Fibroblast of lung (primary cell): ENCODE data around the gene HSPB9. TPM values are rescaled to one million over a fixed set of nuclear protein-coding genes. Genes with fewer than 3 reads are reported as not detected.

Source experiments
- DNase-seq, 2 donors: peaks; one replicate each; pipeline versions ENCODE4 v3.0.0 to v3.0.0-alpha.2; 2010; ENCODE audit warnings: low read depth in 2 of 2
- H2AFZ ChIP-seq: 2 replicates; pipeline ENCODE4 v1.5.1; 2012; ENCODE audit warnings: low read length, control low read depth, inconsistent platforms
- H3K27ac ChIP-seq: 2 replicates; pipeline ENCODE4 v1.5.1; 2011; ENCODE audit warnings: low read length, control low read depth; ENCODE audit not compliant: insufficient read depth
- H3K27me3 ChIP-seq: 2 replicates; pipeline ENCODE4 v1.5.1; 2011; ENCODE audit warnings: mild to moderate bottlenecking, low read length; ENCODE audit not compliant: control insufficient read depth, insufficient read depth
- H3K36me3 ChIP-seq: 2 replicates; pipeline ENCODE4 v1.5.1; 2011; ENCODE audit warnings: low read length; ENCODE audit not compliant: control insufficient read depth, insufficient read depth
- H3K4me1 ChIP-seq: 2 replicates; pipeline ENCODE4 v1.5.1; 2011; ENCODE audit warnings: low read length; ENCODE audit not compliant: control insufficient read depth, insufficient read depth; ENCODE audit errors: extremely low read depth
- H3K4me2 ChIP-seq: 2 replicates; pipeline ENCODE4 v1.5.1; 2011; ENCODE audit warnings: low read length, control low read depth; ENCODE audit not compliant: insufficient read depth; ENCODE audit errors: extremely low read depth
- H3K4me3 ChIP-seq, 4 experiments: fragments of 200-600 bp in 1 of 4; sonication (generic) in 1 of 4; replicated peaks in 1 of 4; 2 replicates each; pipeline ENCODE4 v1.5.1; 2011 to 2016; ENCODE audit warnings: low read length in 4 of 4, low read depth in 3 of 4, mild to moderate bottlenecking in 3 of 4, control low read depth in 2 of 4, inconsistent platforms in 1 of 4, mixed read lengths in 1 of 4; ENCODE audit not compliant: insufficient read depth in 1 of 4; ENCODE audit errors: control extremely low read depth in 1 of 4
- H3K79me2 ChIP-seq: 2 replicates; pipeline ENCODE4 v1.5.1; 2012; ENCODE audit warnings: mild to moderate bottlenecking, low read length, inconsistent platforms; ENCODE audit not compliant: control insufficient read depth, insufficient read depth
- H3K9ac ChIP-seq: 2 replicates; pipeline ENCODE4 v1.5.1; 2011; ENCODE audit warnings: mild to moderate bottlenecking, low read length, control low read depth; ENCODE audit not compliant: insufficient read depth
- H3K9me3 ChIP-seq: 2 replicates; pipeline ENCODE4 v1.5.1; 2012; ENCODE audit warnings: low read depth, low read length; ENCODE audit not compliant: control insufficient read depth, insufficient read depth
- H4K20me1 ChIP-seq: 2 replicates; pipeline ENCODE4 v1.5.1; 2011; ENCODE audit warnings: low read length; ENCODE audit not compliant: control insufficient read depth, insufficient read depth; ENCODE audit errors: extremely low read depth
- CTCF ChIP-seq, 2 donors: IDR thresholded peaks in 1 of 2; conservative IDR thresholded peaks in 1 of 2; 1 replicate in 1 of 2; 2 replicates in 1 of 2; pipeline ENCODE4 v1.5.1; 2011 to 2012; ENCODE audit warnings: low read length in 2 of 2, control low read depth in 1 of 2, inconsistent platforms in 1 of 2, low read depth in 1 of 2, mild to moderate bottlenecking in 1 of 2
- EZH2 ChIP-seq: IDR thresholded peaks from 2 replicates; pipeline ENCODE4 v1.5.1; 2012; ENCODE audit warnings: low read length, control low read depth, mild to moderate bottlenecking; ENCODE audit errors: missing control alignments
- polyA plus RNA-seq, 2 donors: library from polyadenylated mRNA; depleted of rRNA in 1 of 2; stranded (reverse) in 1 of 2; unstranded in 1 of 2; fragments of >200 nt; gene quantifications; 2 replicates each; pipeline ENCODE4 v1.2.1, GENCODE V29; 2011 to 2012; ENCODE audit warnings: missing spikeins in 1 of 2
- total RNA-seq: library from RNA; depleted of rRNA; stranded (reverse); fragments of >200 nt; gene quantifications from 2 replicates; pipeline ENCODE4 v1.2.1, GENCODE V29; 2014

Gene HSPB9
- total and polyA plus RNA-seq, 2 donors (not counting 1 experiment from before 2014, with no cell fraction given), result not detected

- no peak overlapping the region for H2AFZ ChIP-seq
- H3K36me3 ChIP-seq, result no peaks in the 10 kb centered on the region
- no peak overlapping the region for H3K4me3 ChIP-seq
- no peaks in the 10 kb centered on the region for H3K4me1 ChIP-seq
- H3K9ac ChIP-seq, result no peak overlapping the region
- no peak overlapping the region for H3K4me2 ChIP-seq
- H4K20me1 ChIP-seq, result no peaks in the 10 kb centered on the region
- no peaks in the 10 kb centered on the region for H3K9me3 ChIP-seq
- H3K27ac ChIP-seq, result no peak overlapping the region
- peaks cover 10% of the 10 kb centered on the region for H3K27me3 ChIP-seq
- no peak for TF ChIP-seq CTCF (conservative IDR thresholded peaks at IDR 0.05 in 1 of 2, IDR thresholded peaks at IDR 0.05 in 1 of 2; ENCODE audit: low read depth in 1 of 2, low read length in 2 of 2)
- TF ChIP-seq EZH2, result no peak
- H3K79me2 ChIP-seq, result no peaks in the 10 kb centered on the region
- DNase-seq, result no peak
These were observed 45.2 kb downstream of the HSPB9 start for GRCh38 chr17:42167807-42168206.

- Histone ChIP-seq H2AFZ (no peak overlapping the region), H3K27me3 (peaks cover 11% of the 10 kb centered on the region), H3K4me2 (no peak overlapping the region), H3K9me3 (no peaks in the 10 kb centered on the region), H3K36me3 (no peaks in the 10 kb centered on the region), H4K20me1 (no peaks in the 10 kb centered on the region), H3K9ac (no peak overlapping the region), H3K79me2 (no peaks in the 10 kb centered on the region), H3K4me3 (no peak overlapping the region), H3K27ac (no peak overlapping the region), H3K4me1 (no peaks in the 10 kb centered on the region)
- no peak for DNase-seq
- no peak for TF ChIP-seq EZH2
- no peak for TF ChIP-seq CTCF (conservative IDR thresholded peaks at IDR 0.05 in 1 of 2, IDR thresholded peaks at IDR 0.05 in 1 of 2; ENCODE audit: low read depth in 1 of 2, low read length in 2 of 2)
These were observed 46.7 kb downstream of the HSPB9 start for GRCh38 chr17:42169351-42169750.

GRCh38 chr17:42171831-42172230 lies 49.2 kb downstream of the HSPB9 start:
- H3K4me3 ChIP-seq, result no peak overlapping the region

More at GRCh38 chr17:42171831-42172230, 49.2 kb downstream of the HSPB9 start:
- peaks cover 11% of the 10 kb centered on the region for H3K27me3 ChIP-seq
- H4K20me1 ChIP-seq, result no peaks in the 10 kb centered on the region
- no peak overlapping the region for H3K27ac ChIP-seq
- no peaks in the 10 kb centered on the region for H3K79me2 ChIP-seq
- TF ChIP-seq EZH2 (no peak), CTCF (conservative IDR thresholded peaks at IDR 0.05 in 1 of 2, IDR thresholded peaks at IDR 0.05 in 1 of 2; ENCODE audit: low read depth in 1 of 2, low read length in 2 of 2) (no peak)
- H3K9me3 ChIP-seq, result no peaks in the 10 kb centered on the region
- H3K9ac ChIP-seq, result no peak overlapping the region
- no peak for DNase-seq
- H3K4me2 ChIP-seq, result no peak overlapping the region
- H3K4me1 ChIP-seq, result no peaks in the 10 kb centered on the region
- no peak overlapping the region for H2AFZ ChIP-seq
- H3K36me3 ChIP-seq, result no peaks in the 10 kb centered on the region

Other genes with a start within 250 kb of the HSPB9 start
- 108 and 312 TPM in 2 replicates for gene ACLY, start 203.9 kb upstream of the HSPB9 start, total RNA-seq
- gene ACLY, start 203.9 kb upstream of the HSPB9 start, polyA plus RNA-seq, result 225 and 241 TPM in 2 replicates
- gene ODAD4, start 192.2 kb upstream of the HSPB9 start, total RNA-seq, result 0.99 and 1.3 TPM in 2 replicates
- gene ODAD4, start 192.2 kb upstream of the HSPB9 start, polyA plus RNA-seq, result 0.36 and 0.50 TPM in 2 replicates
- 50.6 and 60.4 TPM in 2 replicates for gene CNP, start 156.0 kb upstream of the HSPB9 start, total RNA-seq
- 57.7 and 59.9 TPM in 2 replicates for gene CNP, start 156.0 kb upstream of the HSPB9 start, polyA plus RNA-seq
- 59.6 and 78.8 TPM in 2 replicates for gene DNAJC7, start 105.4 kb upstream of the HSPB9 start, total RNA-seq
- gene DNAJC7, start 105.4 kb upstream of the HSPB9 start, polyA plus RNA-seq, result 53.5 and 56.4 TPM in 2 replicates
- 18.8 and 19.8 TPM in 2 replicates for gene NKIRAS2, start 102.7 kb upstream of the HSPB9 start, total RNA-seq
- 36.0 and 37.7 TPM in 2 replicates for gene NKIRAS2, start 102.7 kb upstream of the HSPB9 start, polyA plus RNA-seq
- 0.26 and 0.66 TPM in 2 replicates for gene C17orf113, start 72.2 kb upstream of the HSPB9 start, total RNA-seq
- gene C17orf113, start 72.2 kb upstream of the HSPB9 start, polyA plus RNA-seq, result 0.02 and 0.07 TPM in 2 replicates
- gene ZNF385C, start 24.3 kb upstream of the HSPB9 start, total RNA-seq, result under 0.01 TPM in 1 of 2 replicates, not detected in the other
- 0.03 TPM in 1 of 2 replicates, not detected in the other for gene ZNF385C, start 24.3 kb upstream of the HSPB9 start, polyA plus RNA-seq
- gene DHX58, start 10.1 kb upstream of the HSPB9 start, total RNA-seq, result 12.3 and 18.3 TPM in 2 replicates
- gene DHX58, start 10.1 kb upstream of the HSPB9 start, polyA plus RNA-seq, result 7.1 and 8.0 TPM in 2 replicates
- 7.4 and 7.8 TPM in 2 replicates for gene KAT2A, start 1.4 kb upstream of the HSPB9 start, total RNA-seq
- 9.1 and 11.8 TPM in 2 replicates for gene KAT2A, start 1.4 kb upstream of the HSPB9 start, polyA plus RNA-seq
- gene RAB5C, start 32.2 kb downstream of the HSPB9 start, total RNA-seq, result 44.7 and 65.2 TPM in 2 replicates
- gene RAB5C, start 32.2 kb downstream of the HSPB9 start, polyA plus RNA-seq, result 162 and 197 TPM in 2 replicates
- not detected in 2 replicates for gene KCNH4, start 58.3 kb downstream of the HSPB9 start, total RNA-seq
- 0.01 and 0.03 TPM in 2 replicates for gene KCNH4, start 58.3 kb downstream of the HSPB9 start, polyA plus RNA-seq
- not detected in 2 replicates for gene HCRT, start 62.6 kb downstream of the HSPB9 start, total RNA-seq
- not detected in 2 replicates for gene HCRT, start 62.6 kb downstream of the HSPB9 start, polyA plus RNA-seq
- 20.0 and 26.6 TPM in 2 replicates for gene GHDC, start 71.7 kb downstream of the HSPB9 start, total RNA-seq
- 6.1 and 6.7 TPM in 2 replicates for gene GHDC, start 71.7 kb downstream of the HSPB9 start, polyA plus RNA-seq
- gene STAT5B, start 153.6 kb downstream of the HSPB9 start, total RNA-seq, result 24.4 and 25.9 TPM in 2 replicates
- 18.0 and 29.6 TPM in 2 replicates for gene STAT5B, start 153.6 kb downstream of the HSPB9 start, polyA plus RNA-seq
- gene STAT5A, start 165.7 kb downstream of the HSPB9 start, total RNA-seq, result 26.2 and 28.4 TPM in 2 replicates
- gene STAT5A, start 165.7 kb downstream of the HSPB9 start, polyA plus RNA-seq, result 5.5 and 6.9 TPM in 2 replicates